ENCODE results near the gene USP50.
"Not testable (repeated sequence)": the region's sequence is repeated elsewhere in the genome, so short reads cannot be mapped to it uniquely, and the experiment has no call there.

USP50 gene

DNA sequence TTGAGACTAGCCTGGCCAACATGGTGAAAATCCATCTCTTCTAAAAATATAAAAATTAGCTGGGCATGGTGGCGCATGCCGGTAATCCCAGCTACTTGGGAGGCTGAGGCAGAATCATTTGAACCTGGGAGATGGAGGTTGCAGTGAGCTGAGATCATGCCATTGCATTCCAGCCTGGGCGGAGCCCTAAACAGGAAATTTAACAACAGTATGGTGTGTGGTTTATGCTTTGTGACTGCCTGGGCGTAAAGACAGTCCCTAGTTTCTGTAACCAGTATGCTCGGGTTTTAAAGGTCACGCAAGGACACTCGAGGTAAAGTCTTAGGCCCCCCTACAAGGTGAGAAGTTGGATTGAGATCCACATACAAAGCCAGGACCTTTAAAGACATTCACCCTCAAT lies 43.3 kb downstream of the USP50 start:
- DNase-seq (ENCODE audit: low read depth, low spot score): no peak

DNA sequence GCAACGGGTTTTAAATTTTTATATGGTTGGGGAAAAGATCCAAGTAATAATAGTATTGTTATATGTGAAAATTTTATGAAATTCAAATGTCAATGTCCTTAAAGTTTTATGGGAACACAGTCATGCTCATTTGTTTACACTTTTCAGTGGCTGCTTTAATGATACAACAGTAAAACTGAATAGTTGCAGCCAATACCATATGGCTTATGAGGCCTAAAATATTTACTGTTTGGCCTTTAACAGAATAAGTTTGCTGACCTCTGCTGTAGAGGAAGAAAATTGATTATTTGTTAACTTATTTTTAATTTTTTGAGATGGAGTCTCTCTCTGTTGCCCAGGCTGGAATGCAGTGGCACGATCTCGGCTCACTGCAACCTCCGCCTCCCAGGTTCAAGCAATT lies 44.7 kb downstream of the USP50 start:
- no peak for DNase-seq (ENCODE audit: low read depth, low spot score)

DNA sequence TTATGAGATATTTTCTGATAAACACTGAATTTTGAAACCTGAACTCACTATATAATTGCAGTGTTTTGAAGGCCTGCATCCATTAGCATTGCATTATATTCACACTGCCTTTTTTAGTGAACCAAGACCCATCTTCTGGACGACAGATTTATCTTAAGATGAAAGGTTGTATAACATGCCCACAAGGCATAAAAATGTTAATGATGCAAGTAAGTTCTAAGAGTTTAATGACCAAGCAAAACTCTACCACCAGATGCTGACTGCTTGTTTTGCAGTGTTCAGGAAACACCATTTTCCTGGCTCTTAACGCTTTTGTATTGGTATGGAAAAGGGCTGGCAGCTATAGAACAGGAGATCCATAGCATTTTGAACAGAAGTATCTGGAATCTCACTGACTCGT lies 46.1 kb downstream of the USP50 start:
- no peak for DNase-seq (ENCODE audit: low read depth, low spot score)

DNA sequence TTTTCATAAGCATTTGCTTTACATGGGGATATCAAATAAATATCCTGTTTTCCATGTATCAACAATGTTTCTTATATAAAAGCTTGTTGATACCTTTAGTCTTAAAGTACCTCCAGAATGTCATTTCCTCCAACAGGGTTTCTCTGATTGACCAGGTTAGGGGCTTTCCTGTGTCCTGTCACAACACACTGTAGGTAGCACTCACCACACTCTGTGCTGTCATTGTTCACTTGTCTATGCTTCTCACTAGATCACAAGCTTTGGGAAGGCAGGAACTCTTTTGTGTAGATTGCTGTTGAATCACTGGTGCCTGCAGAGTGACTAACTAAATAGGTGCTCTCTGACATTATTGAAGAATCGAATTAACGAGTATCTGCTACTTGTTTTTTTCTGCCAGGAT lies 49.8 kb downstream of the USP50 start:
- DNase-seq (ENCODE audit: low read depth, low spot score): no peak

DNA sequence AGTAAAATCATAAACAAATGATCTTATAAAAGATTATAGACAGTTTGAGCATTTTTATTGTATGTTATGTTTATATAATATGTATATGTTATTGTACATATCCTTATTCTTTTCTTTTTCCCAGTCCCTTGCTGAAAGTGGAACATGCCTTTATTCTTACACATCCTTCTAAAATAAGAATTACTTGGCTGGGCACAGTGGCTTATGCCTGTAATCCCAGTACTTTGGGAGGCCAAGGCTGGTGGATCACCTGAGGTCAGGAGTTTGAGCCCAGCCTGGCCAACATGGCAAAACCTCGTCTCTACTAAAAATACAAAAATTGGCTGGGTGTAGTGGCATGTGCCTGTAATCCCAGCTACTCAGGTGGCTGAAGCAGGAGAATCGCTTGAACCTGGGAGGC lies 51.9 kb downstream of the USP50 start:
- not testable (repeated sequence) for DNase-seq (ENCODE audit: low read depth, low spot score)

DNA sequence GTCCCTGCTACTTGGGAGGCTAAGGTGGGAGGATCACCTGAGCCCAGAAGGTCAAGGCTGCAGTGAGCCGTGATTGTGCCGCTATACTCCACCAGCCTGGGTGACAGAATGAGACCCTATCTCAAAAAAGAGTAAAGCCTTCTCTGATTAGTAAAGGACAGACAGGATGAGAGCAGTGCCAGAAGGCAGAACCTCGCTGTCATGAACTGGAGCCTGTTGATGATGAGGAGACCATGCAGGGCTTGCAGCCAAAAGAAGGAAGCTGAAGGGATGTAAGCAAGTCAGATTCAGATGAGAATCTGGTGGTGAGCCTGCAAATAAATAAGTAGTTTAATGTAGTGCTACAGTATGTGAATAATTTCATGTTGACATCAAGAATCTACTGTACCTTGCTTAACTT lies 52.8 kb downstream of the USP50 start:
- no peak for DNase-seq (ENCODE audit: low read depth, low spot score)

DNA sequence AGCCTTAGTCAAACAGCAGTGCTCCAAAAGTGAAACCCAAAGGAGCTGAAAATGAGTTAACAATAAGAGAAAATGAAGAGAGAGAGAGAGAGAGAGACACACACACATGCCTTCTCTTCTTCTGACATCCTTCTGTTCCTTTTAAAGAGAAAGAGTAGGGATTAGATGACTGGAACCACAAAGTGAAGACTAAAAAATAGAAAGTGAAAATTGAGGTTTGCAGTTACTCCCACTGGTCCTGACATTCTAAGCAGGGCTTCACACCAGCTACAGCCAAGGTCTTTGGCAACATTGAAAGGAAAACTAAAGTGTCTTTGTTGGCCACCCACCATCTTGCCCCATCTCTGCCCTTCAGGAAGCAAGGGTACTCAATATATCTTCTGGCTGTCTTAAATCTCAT lies 59.2 kb downstream of the USP50 start:
- DNase-seq (ENCODE audit: low read depth, low spot score): no peak

DNA sequence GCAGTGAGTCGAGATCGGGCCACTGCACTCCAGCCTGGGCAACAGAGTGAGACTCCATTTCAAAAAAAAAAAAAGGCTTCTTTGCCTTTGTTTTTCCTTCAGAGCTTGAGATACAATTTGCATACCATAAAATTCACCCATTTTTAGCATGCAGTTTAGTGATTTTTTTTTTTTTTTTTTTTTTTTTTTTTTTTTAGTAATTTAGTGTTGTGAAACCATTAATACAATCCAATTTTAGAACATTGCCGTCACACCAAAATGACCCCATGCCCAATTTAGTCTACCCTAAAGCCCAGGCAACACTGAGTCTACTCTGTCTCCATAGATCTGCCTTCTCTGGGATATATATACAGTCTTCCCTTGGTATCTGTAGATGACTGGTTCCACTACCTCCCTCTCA lies 61.1 kb downstream of the USP50 start:
- DNase-seq (ENCODE audit: low read depth, low spot score): no peak

DNA sequence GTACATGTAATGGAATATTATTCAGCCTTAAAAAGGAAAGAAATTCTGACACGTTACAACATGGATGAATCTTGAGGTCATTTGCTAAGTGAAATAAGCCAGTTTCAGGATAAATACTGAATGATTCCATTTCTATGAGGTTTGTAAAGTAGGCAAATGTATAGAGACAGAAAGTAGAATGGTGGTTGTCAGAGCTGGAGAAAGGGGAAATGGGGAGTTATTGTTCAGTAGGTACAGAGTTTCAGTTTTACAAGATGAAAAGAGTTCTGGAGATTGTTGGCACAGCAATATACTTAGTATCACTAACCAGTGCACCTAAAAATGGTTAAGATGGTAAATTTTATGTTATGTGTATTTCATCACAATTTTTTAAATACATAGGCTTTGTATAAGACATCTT lies 61.7 kb downstream of the USP50 start:
- DNase-seq (ENCODE audit: low read depth, low spot score): no peak

DNA sequence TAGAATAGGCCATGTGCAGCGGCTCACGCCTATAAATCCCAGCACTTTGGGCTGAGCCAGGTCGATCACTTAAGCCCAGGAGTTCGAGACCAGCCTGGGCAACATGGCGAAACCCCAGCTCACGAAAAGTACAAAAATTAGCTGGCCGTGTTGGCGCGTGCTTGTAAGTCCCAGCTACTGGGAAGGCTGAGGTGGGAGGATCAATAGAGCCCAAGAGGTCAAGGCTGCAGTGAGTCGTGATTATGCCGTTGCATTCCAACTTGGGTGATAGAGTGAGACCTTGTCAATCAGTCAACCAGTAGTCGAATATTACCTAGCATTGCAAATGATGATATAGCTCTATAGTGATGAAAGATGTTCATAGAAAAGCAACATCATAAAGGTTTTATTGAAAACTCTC lies 70.3 kb downstream of the USP50 start:
- no peak for DNase-seq (ENCODE audit: low read depth, low spot score)

DNA sequence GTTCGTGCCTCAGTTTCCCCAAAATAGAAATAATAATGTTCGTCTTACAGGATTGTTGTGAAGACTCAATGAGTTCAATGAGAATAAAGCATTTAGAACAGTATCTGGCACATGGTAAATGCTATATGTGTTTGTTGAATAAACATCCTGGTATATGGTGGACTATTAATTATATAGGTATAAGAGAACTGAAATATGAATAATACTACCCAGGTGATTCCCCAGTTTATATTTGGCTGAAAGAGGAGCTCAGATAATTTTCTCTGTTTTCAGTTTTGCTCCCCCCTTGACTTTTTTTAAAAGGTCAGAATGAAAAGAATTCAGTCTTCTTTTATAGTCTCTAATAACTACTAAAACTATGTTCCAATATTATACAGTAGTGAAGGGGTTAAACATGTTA lies 75.4 kb downstream of the USP50 start:
- no peak for DNase-seq (ENCODE audit: low read depth, low spot score)

DNA sequence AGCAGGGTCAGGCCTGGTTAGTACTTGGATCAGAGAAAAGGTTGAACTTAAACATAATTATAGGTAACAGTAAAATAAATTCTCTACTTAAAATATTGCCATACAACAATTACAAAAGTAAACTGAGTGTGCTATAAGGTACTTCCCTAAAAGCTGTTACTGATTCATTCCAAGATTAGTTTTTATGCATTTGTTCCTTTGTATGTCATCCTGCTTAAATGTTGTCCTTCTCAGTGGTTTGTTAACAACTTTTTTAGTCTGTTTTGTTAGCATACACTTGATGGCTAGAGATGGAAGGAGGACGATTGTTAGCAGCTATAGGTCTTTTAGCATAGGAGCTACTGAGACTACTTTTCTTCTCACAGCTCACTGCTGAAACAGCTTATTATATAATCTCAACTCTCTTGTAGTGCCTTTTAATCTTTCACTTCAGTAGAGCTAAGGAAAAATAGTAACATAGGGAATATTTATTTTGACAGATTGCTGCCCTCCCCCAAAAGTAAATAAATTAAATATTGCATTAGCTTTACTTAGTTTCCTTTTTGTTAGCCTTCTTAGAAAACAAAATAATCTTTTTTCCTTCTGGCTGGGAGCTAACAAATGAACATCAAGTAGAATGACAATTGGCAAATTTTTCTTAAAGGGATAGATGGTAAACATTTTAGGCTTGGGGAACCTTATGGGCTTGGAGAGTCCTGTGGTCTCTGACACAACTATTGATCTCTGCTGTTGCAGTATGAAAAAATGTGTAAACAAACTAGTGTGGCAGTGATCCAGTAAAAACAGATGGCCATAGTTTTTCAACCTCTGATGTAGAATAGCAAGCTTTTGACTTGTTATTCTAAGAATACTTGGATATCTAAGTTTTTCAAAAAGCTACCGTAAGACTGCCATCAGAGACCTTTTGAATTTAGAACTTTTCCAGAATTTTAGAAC lies 82.8 kb downstream of the USP50 start:
- DNase-seq (ENCODE audit: low read depth, low spot score): peak; percentile 26

DNA sequence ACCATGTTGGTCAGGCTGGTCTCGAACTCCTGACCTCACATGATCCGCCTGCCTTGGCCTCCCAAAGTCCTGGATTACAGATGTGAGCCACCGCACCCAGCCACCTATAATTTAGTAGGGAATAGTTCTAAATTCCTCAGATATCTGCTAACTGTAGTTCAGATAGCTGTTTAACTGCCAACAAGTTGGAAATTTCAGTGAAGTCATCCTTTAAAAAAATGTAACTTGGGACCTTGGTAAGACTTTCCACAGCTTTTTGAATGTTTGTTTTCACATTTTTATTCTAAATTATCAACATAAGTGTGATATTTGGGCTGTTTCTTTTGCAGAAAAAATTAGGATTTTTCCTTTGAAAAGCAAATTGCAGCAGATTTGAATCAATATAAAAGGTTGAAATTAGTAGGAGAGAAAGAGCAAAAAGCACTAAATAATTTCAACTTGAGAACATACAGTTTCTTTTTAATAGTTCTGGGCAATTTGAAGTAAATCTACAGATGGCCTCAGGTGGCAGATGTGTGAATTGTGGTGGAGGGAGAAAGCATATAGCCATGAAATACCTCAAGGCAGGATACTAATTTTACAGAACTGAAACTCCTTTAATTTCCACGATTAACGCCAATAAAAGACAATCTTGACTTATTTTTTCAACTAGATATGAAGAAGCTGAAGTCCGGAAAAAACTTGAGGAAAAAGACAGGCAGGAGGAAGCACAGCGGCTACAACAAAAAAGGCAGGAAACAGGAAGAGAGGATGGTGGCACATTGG lies 87.9 kb downstream of the USP50 start:
- no peak for DNase-seq (ENCODE audit: low read depth, low spot score)

DNA sequence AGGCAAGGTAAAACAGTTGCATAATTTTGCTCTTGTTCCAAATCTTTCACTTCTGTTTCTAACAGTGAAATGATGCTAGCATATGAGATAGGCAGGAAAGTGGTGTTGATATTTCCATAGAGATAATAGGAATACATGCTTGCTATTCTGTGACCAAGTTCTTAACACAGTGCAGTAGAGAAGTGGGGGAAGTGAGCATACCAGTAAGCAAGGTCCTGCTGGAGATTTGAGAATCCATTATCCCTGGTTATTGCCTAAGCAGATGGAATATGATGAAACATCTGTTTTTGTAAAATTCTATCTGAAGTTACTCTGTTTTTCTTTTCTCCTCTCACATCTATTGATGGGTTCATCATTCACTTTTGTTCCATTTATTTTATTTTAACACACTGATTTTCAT lies 93.5 kb downstream of the USP50 start:
- DNase-seq (ENCODE audit: low read depth, low spot score): no peak

All from smooth muscle cell of the brain vasculature (primary cell).